ENCODE results near the gene MBOAT2. TPM values are rescaled to one million over a fixed set of nuclear protein-coding genes. Genes with fewer than 3 reads are reported as not detected.

The MBOAT2 gene
- total RNA-seq, 1 experiment from 2014 or later, result 16.8 TPM

DNA sequence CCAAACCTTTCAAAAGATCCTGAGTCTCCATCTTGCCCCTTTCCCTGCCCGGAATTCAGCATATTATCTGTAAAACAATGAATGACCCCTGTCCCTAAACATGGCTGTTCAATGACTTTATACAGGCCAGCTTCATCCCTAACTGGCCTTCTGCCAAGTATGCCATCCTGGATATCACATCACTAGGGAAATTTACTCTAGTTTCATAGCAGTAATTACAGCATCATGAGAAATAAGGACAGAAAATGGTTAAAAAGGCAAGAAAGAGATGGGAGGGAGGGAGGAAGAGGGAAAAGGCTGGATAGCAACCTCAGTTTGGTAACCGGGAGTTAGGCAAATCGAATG is 4.4 kb downstream of the MBOAT2 start:
- no peak for DNase-seq (ENCODE audit: low read depth, low spot score)
- peaks cover 14 to 34% of the 10 kb centered on the region in 2 experiments for H3K4me1 ChIP-seq (ENCODE audit: control insufficient read depth in 1 of 2, insufficient read depth in 2 of 2, low read length in 2 of 2)
- H3K36me3 ChIP-seq (ENCODE audit: control insufficient read depth in 1 of 2, insufficient read depth in 2 of 2, low read length in 2 of 2), result no peaks in the 10 kb centered on the region
- no peak overlapping the region for H3K4me3 ChIP-seq (replicated peaks in 1 of 2; ENCODE audit: low read depth in 1 of 2, low read length in 2 of 2)
- intact Hi-C loops (cut with micrococcal nuclease), result no loop called here
- ChIA-PET CTCF (no interaction called here), POLR2A (no interaction called here), RAD21 (ENCODE audit: low non-redundant PET in 1 of 2, low total read pairs in 2 of 2, uncharacterized antibody in 2 of 2, unreplicated experiment in 2 of 2) (no interaction called here)
- H3K79me2 ChIP-seq (ENCODE audit: insufficient read depth, low read length), result peaks cover 20% of the 10 kb centered on the region
- ATAC-seq, result no peak
- H3K9me2 ChIP-seq (ENCODE audit: insufficient read depth), result no peaks in the 10 kb centered on the region
- H3K9ac ChIP-seq (ENCODE audit: low read length), result no peak overlapping the region
- TF ChIP-seq FOSL1 (IDR thresholded peaks at IDR 0.05; ENCODE audit: low read depth) (no peak), EZH2phosphoT487 (IDR thresholded peaks at IDR 0.05; ENCODE audit: borderline replicate concordance) (no peak), CBX3 (IDR thresholded peaks at IDR 0.05; ENCODE audit: low read depth) (no peak), ZNF274 (IDR thresholded peaks at IDR 0.05; ENCODE audit: low read depth, low read length) (no peak)
- TF ChIP-seq, protein P1, sequence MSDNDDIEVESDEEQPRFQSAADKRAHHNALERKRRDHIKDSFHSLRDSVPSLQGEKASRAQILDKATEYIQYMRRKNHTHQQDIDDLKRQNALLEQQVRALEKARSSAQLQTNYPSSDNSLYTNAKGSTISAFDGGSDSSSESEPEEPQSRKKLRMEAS (IDR thresholded peaks at IDR 0.05), result no peak
- no peak overlapping the region for H2AFZ ChIP-seq (ENCODE audit: low read depth, low read length, poor library complexity, severe bottlenecking)
- H3K27me3 ChIP-seq (ENCODE audit: insufficient read depth, low read length), result no peaks in the 10 kb centered on the region
- H3K9me3 ChIP-seq (ENCODE audit: control insufficient read depth in 1 of 2, insufficient read depth in 1 of 2, low read depth in 1 of 2, low read length in 2 of 2), result no peaks in the 10 kb centered on the region
- no TSS peak for BruUV-seq (replicated peaks)
- H3K27ac ChIP-seq (ENCODE audit: low read depth, low read length), result no peak overlapping the region
- H4K20me1 ChIP-seq (ENCODE audit: insufficient read depth), result no peaks in the 10 kb centered on the region
- no peak overlapping the region for H3K4me2 ChIP-seq (ENCODE audit: low read length)

DNA sequence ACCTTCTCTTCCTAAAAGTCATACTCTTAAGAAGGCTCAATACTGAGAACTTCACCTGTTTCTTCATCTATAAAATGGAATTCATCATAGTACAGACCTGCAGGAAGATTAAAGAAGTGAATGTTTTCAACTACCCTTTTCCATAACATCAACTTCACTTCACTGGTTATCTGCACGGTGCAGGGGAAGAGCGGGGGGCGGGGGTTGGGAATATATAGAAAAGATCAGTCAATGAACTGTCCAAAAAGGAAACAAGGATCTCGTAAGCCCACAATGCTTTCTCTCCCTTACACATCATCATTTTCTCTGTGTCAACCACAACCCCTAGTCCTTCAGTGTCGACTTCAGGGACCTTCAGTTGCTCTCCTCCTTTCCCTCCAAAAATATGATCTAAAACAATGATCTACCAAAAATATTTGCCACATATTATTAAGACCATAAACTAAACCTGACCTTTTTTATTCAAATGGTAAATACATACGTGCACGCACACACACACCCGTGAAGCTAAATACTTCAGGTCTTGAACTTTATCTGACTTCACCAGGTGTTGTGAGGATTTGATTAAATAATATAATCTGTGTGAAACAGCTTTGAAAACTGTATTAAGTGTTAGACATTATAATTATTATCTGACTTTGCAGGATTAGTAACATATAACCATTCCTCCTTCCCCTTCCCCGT is 4.9 kb downstream of the MBOAT2 start:
- Histone ChIP-seq H3K4me3 (replicated peaks in 1 of 2; ENCODE audit: low read depth in 1 of 2, low read length in 2 of 2) (no peak overlapping the region), H3K79me2 (ENCODE audit: insufficient read depth, low read length) (peaks cover 20% of the 10 kb centered on the region), H3K4me1 (ENCODE audit: control insufficient read depth in 1 of 2, insufficient read depth in 2 of 2, low read length in 2 of 2) (peaks cover 14 to 31% of the 10 kb centered on the region in 2 experiments), H3K27ac (ENCODE audit: low read depth, low read length) (no peak overlapping the region), H3K9me2 (ENCODE audit: insufficient read depth) (no peaks in the 10 kb centered on the region), H3K36me3 (ENCODE audit: control insufficient read depth in 1 of 2, insufficient read depth in 2 of 2, low read length in 2 of 2) (no peaks in the 10 kb centered on the region), H3K9me3 (ENCODE audit: control insufficient read depth in 1 of 2, insufficient read depth in 1 of 2, low read depth in 1 of 2, low read length in 2 of 2) (no peaks in the 10 kb centered on the region), H4K20me1 (ENCODE audit: insufficient read depth) (no peaks in the 10 kb centered on the region), H3K9ac (ENCODE audit: low read length) (no peak overlapping the region), H3K4me2 (ENCODE audit: low read length) (no peak overlapping the region), H3K27me3 (ENCODE audit: insufficient read depth, low read length) (no peaks in the 10 kb centered on the region), H2AFZ (ENCODE audit: low read depth, low read length, poor library complexity, severe bottlenecking) (no peak overlapping the region)
- ChIA-PET RAD21 (ENCODE audit: low non-redundant PET in 1 of 2, low total read pairs in 2 of 2, uncharacterized antibody in 2 of 2, unreplicated experiment in 2 of 2) (no interaction called here), CTCF (no interaction called here), POLR2A (no interaction called here)
- ATAC-seq (no peak), DNase-seq (ENCODE audit: low read depth, low spot score) (no peak)
- BruUV-seq (replicated peaks), result no TSS peak
- intact Hi-C loops (cut with micrococcal nuclease), result no loop called here
- TF ChIP-seq EGR1 (IDR thresholded peaks at IDR 0.05; ENCODE audit: low read depth) (no peak), JUND (IDR thresholded peaks at IDR 0.05) (no peak), ELF1 (IDR thresholded peaks at IDR 0.05; ENCODE audit: borderline replicate concordance, low read depth) (no peak), TCF7L2 (IDR thresholded peaks at IDR 0.05; ENCODE audit: borderline replicate concordance, extremely low read depth, insufficient read depth, insufficient read length) (no peak), SIN3A (IDR thresholded peaks at IDR 0.05; ENCODE audit: low read depth) (no peak), FOSL1 (IDR thresholded peaks at IDR 0.05; ENCODE audit: low read depth) (no peak), SP1 (IDR thresholded peaks at IDR 0.05; ENCODE audit: low read depth) (no peak), ZFX (IDR thresholded peaks at IDR 0.05) (no peak), ZNF274 (IDR thresholded peaks at IDR 0.05; ENCODE audit: low read depth, low read length) (no peak), RAD21 (IDR thresholded peaks at IDR 0.05; ENCODE audit: low read depth) (no peak)
- TF ChIP-seq, protein P1 (IDR thresholded peaks at IDR 0.05), result no peak
- TF ChIP-seq, protein P2, sequence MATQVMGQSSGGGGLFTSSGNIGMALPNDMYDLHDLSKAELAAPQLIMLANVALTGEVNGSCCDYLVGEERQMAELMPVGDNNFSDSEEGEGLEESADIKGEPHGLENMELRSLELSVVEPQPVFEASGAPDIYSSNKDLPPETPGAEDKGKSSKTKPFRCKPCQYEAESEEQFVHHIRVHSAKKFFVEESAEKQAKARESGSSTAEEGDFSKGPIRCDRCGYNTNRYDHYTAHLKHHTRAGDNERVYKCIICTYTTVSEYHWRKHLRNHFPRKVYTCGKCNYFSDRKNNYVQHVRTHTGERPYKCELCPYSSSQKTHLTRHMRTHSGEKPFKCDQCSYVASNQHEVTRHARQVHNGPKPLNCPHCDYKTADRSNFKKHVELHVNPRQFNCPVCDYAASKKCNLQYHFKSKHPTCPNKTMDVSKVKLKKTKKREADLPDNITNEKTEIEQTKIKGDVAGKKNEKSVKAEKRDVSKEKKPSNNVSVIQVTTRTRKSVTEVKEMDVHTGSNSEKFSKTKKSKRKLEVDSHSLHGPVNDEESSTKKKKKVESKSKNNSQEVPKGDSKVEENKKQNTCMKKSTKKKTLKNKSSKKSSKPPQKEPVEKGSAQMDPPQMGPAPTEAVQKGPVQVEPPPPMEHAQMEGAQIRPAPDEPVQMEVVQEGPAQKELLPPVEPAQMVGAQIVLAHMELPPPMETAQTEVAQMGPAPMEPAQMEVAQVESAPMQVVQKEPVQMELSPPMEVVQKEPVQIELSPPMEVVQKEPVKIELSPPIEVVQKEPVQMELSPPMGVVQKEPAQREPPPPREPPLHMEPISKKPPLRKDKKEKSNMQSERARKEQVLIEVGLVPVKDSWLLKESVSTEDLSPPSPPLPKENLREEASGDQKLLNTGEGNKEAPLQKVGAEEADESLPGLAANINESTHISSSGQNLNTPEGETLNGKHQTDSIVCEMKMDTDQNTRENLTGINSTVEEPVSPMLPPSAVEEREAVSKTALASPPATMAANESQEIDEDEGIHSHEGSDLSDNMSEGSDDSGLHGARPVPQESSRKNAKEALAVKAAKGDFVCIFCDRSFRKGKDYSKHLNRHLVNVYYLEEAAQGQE (IDR thresholded peaks at IDR 0.05; ENCODE audit: low read depth), result no peak
- TF ChIP-seq, protein P3, sequence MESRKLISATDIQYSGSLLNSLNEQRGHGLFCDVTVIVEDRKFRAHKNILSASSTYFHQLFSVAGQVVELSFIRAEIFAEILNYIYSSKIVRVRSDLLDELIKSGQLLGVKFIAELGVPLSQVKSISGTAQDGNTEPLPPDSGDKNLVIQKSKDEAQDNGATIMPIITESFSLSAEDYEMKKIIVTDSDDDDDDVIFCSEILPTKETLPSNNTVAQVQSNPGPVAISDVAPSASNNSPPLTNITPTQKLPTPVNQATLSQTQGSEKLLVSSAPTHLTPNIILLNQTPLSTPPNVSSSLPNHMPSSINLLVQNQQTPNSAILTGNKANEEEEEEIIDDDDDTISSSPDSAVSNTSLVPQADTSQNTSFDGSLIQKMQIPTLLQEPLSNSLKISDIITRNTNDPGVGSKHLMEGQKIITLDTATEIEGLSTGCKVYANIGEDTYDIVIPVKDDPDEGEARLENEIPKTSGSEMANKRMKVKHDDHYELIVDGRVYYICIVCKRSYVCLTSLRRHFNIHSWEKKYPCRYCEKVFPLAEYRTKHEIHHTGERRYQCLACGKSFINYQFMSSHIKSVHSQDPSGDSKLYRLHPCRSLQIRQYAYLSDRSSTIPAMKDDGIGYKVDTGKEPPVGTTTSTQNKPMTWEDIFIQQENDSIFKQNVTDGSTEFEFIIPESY (IDR thresholded peaks at IDR 0.05; ENCODE audit: extremely low read depth, insufficient replicate concordance, low read length), result no peak

Measured in HCT116 (cell line).